Measurements from ENCODE around the gene FAAH. TPM values are rescaled to one million over a fixed set of nuclear protein-coding genes. Genes with fewer than 3 reads are reported as not detected.

FAAH gene
- total and polyA plus RNA-seq, 2 of the 13 experiments (the other 11 are each of a cell fraction or from before 2014, with no cell fraction given), result 5.4 to 11.0 TPM

DNA sequence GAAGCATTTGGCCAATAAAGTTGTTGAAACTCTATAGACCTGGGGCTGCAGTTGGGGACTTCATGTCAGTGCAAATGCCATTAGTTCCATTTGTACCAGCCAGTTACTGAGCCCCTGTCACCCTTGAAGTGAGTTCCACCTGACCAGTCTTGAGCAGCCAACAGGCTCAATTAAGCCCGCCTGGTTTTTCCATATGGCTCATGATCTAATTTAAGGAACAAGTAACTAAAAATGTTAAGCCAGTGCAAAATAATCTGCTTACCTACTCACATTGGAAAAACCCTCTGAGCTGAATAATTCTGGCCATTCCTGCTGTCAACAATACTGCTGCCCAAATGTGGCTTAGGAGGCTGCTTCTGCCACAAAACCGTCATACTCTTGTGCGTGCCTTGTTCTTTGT lies 32.0 kb upstream of the FAAH start:
- H4K20me1 ChIP-seq (ENCODE audit: insufficient read depth, low read length), result no peaks in the 10 kb centered on the region
- H3K36me3 ChIP-seq (replicated peaks in 1 of 2; ENCODE audit: control insufficient read depth in 1 of 2, insufficient read depth in 2 of 2, low read length in 2 of 2), result peaks cover 14 to 35% of the 10 kb centered on the region in 2 experiments
- CTCF ChIA-PET (ENCODE audit: low intra/inter-chr PET ratio, low total read pairs), result no interaction called here
- no peaks in the 10 kb centered on the region for H3K79me2 ChIP-seq (ENCODE audit: insufficient read depth, low read length)
- H3K9ac ChIP-seq (ENCODE audit: insufficient read depth, low read depth, low read length), result no peak overlapping the region
- TF ChIP-seq ZSCAN20 (CRISPR knock-in tag; IDR thresholded peaks at IDR 0.05; ENCODE audit: borderline replicate concordance) (no peak), KLF12 (CRISPR knock-in tag; IDR thresholded peaks at IDR 0.05; ENCODE audit: borderline replicate concordance) (no peak), MZF1 (CRISPR knock-in tag; IDR thresholded peaks at IDR 0.05; ENCODE audit: borderline replicate concordance) (no peak), MNT (IDR thresholded peaks at IDR 0.05) (no peak), DMTF1 (CRISPR knock-in tag; IDR thresholded peaks at IDR 0.05) (no peak), ARNT (IDR thresholded peaks at IDR 0.05) (no peak), ZNF616 (CRISPR knock-in tag; IDR thresholded peaks at IDR 0.05; ENCODE audit: low read depth) (no peak)
- POLR2A ChIA-PET, result no interaction called here
- DNase-seq (ENCODE audit: low spot score), result no peak
- no peak for ATAC-seq
- no TSS peak for BruUV-seq (replicated peaks)
- in situ Hi-C loops (cut with HindIII; ENCODE audit: extremely low pct_ligation_motif_present, low pct_unique_long_range_greater_than_20kb) (no loop called here), intact Hi-C loops (cut with micrococcal nuclease; ENCODE audit: unreplicated experiment) (no loop called here)
- H2AFZ ChIP-seq (ENCODE audit: low read length), result no peak overlapping the region
- no peak overlapping the region for H3K4me2 ChIP-seq (ENCODE audit: low read depth, low read length)
- no peak overlapping the region for H3K4me3 ChIP-seq (replicated peaks in 1 of 3; ENCODE audit: insufficient read depth in 1 of 3, low read depth in 2 of 3, low read length in 3 of 3)
- no peaks in the 10 kb centered on the region for H3K27me3 ChIP-seq (ENCODE audit: control insufficient read depth in 1 of 2, insufficient read depth in 2 of 2, low read length in 2 of 2)
- no peak for FAIRE-seq
- H3K9me3 ChIP-seq (ENCODE audit: low read length), result no peaks in the 10 kb centered on the region
- H3K4me1 ChIP-seq (ENCODE audit: insufficient read depth, low read length), result no peaks in the 10 kb centered on the region
- 97% methylated on average over 3 of the region's 3 CpGs for WGBS (ENCODE audit: low lambda C conversion rate)
- no peak overlapping the region for H3K27ac ChIP-seq (ENCODE audit: extremely low read length, insufficient read depth, low read length)
